ENCODE measurements around the gene WDR5B. TPM values are rescaled to one million over a fixed set of nuclear protein-coding genes. Genes with fewer than 3 reads are reported as not detected.

Gene WDR5B
- total RNA-seq, 1 experiment from 2014 or later, result 3.4 TPM

DNA sequence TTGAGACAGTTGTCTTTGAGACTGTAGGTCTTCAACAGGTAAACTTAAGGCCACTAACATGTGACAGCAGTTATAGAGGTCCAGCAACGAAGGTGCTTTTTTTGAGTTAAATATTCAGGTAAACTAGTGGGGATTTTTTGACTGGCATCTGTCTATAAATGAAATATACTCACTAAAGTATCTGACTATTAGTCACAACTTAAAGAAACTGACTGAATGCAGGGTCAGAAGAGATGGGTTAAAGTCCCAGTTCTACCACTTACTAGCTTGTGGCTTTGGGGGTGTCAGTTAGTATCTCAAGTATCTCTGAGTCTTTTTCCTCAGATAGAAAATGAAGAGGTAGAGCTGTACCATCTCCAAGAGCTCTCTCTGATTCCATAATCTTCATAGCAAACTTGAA is 50.8 kb downstream of the WDR5B start (continued):
- no peak for TF ChIP-seq REST (IDR thresholded peaks at IDR 0.05; ENCODE audit: low read depth)
- no peak for TF ChIP-seq EZH2phosphoT487 (IDR thresholded peaks at IDR 0.05; ENCODE audit: borderline replicate concordance)
- no peak for TF ChIP-seq TCF7L2 (IDR thresholded peaks at IDR 0.05; ENCODE audit: borderline replicate concordance, extremely low read depth, insufficient read depth, insufficient read length)
- no peak for TF ChIP-seq RAD21 (IDR thresholded peaks at IDR 0.05; ENCODE audit: low read depth)
- TF ChIP-seq SP1 (IDR thresholded peaks at IDR 0.05; ENCODE audit: low read depth), result no peak

DNA sequence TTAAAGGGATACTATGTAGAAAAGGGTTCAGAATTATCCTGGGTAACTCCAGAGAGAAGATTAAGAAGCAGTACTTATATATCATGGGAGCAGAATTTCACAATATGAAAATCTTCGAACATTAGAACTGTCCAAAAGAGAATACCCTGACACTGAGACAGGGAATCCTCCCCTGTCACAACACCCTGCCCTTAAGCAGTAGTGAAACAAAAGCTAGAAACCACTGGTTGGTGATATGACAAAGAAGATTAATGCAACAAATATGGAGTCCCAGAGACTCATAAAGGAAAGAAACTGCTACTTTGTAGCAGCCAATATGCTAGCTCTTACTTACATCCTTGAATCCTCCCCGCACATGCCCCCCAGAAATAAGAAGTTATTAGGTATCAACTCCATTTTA is 51.4 kb downstream of the WDR5B start:
- H2AFZ ChIP-seq (ENCODE audit: low read depth, low read length, poor library complexity, severe bottlenecking), result no peak overlapping the region
- H3K9ac ChIP-seq (ENCODE audit: low read length), result no peak overlapping the region
- no peaks in the 10 kb centered on the region for H3K9me3 ChIP-seq (ENCODE audit: control insufficient read depth in 1 of 2, insufficient read depth in 1 of 2, low read depth in 1 of 2, low read length in 2 of 2)
- H3K27me3 ChIP-seq (ENCODE audit: insufficient read depth, low read length), result no peaks in the 10 kb centered on the region
- no peak overlapping the region for H3K27ac ChIP-seq (ENCODE audit: low read depth, low read length)
- ATAC-seq, result no peak
- no TSS peak for BruUV-seq (replicated peaks)
- H3K4me1 ChIP-seq (ENCODE audit: control insufficient read depth in 1 of 2, insufficient read depth in 2 of 2, low read length in 2 of 2), result peaks cover 0 to 18% of the 10 kb centered on the region in 2 experiments; a peak in 1 of 4 replicates
- no peak overlapping the region for H3K4me2 ChIP-seq (ENCODE audit: low read length)
- H3K79me2 ChIP-seq (ENCODE audit: insufficient read depth, low read length), result peaks cover 9% of the 10 kb centered on the region; the same call in 1 of the 2 replicates
- H3K36me3 ChIP-seq (ENCODE audit: control insufficient read depth in 1 of 2, insufficient read depth in 2 of 2, low read length in 2 of 2), result peaks cover 24 to 28% of the 10 kb centered on the region in 2 experiments; a peak in 3 of 4 replicates
- POLR2A ChIA-PET, result no interaction called here
- no peaks in the 10 kb centered on the region for H3K9me2 ChIP-seq (ENCODE audit: insufficient read depth)
- no peak overlapping the region for H3K4me3 ChIP-seq (replicated peaks in 1 of 2; ENCODE audit: low read depth in 1 of 2, low read length in 2 of 2)
- RAD21 ChIA-PET (ENCODE audit: low non-redundant PET in 1 of 2, low total read pairs in 2 of 2, uncharacterized antibody in 2 of 2, unreplicated experiment in 2 of 2), result no interaction called here
- H4K20me1 ChIP-seq (ENCODE audit: insufficient read depth), result peaks cover 3% of the 10 kb centered on the region; the same call in 1 of the 2 replicates
- intact Hi-C loops (cut with micrococcal nuclease), result no loop called here
- CTCF ChIA-PET, result no interaction called here
- no peak for DNase-seq (ENCODE audit: low read depth, low spot score)
- no peak for TF ChIP-seq MAX (IDR thresholded peaks at IDR 0.05)
- TF ChIP-seq SRF (IDR thresholded peaks at IDR 0.05; ENCODE audit: low read depth), result no peak
- no peak for TF ChIP-seq EGR1 (IDR thresholded peaks at IDR 0.05; ENCODE audit: low read depth)
- TF ChIP-seq, protein P1, sequence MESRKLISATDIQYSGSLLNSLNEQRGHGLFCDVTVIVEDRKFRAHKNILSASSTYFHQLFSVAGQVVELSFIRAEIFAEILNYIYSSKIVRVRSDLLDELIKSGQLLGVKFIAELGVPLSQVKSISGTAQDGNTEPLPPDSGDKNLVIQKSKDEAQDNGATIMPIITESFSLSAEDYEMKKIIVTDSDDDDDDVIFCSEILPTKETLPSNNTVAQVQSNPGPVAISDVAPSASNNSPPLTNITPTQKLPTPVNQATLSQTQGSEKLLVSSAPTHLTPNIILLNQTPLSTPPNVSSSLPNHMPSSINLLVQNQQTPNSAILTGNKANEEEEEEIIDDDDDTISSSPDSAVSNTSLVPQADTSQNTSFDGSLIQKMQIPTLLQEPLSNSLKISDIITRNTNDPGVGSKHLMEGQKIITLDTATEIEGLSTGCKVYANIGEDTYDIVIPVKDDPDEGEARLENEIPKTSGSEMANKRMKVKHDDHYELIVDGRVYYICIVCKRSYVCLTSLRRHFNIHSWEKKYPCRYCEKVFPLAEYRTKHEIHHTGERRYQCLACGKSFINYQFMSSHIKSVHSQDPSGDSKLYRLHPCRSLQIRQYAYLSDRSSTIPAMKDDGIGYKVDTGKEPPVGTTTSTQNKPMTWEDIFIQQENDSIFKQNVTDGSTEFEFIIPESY (IDR thresholded peaks at IDR 0.05; ENCODE audit: extremely low read depth, insufficient replicate concordance, low read length), result no peak
- no peak for TF ChIP-seq RAD21 (IDR thresholded peaks at IDR 0.05; ENCODE audit: low read depth)
- no peak for TF ChIP-seq CEBPB (IDR thresholded peaks at IDR 0.05; ENCODE audit: low read depth)
- no peak for TF ChIP-seq ELF1 (IDR thresholded peaks at IDR 0.05; ENCODE audit: borderline replicate concordance, low read depth)
- no peak for TF ChIP-seq ZNF274 (IDR thresholded peaks at IDR 0.05; ENCODE audit: low read depth, low read length)
- TF ChIP-seq REST (IDR thresholded peaks at IDR 0.05; ENCODE audit: low read depth), result no peak
